HG03565 (cell line): Measurements from ENCODE around the gene RNF213.
"Not testable (repeated sequence)": the region's sequence is repeated elsewhere in the genome, so short reads cannot be mapped to it uniquely, and the experiment has no call there.

Source experiments
- ATAC-seq: cut with Tn5 transposase; IDR thresholded peaks from one replicate; pipeline ENCODE4 v1.9.1; 2021; ENCODE audit warnings: mild to moderate bottlenecking, moderate library complexity; ENCODE audit not compliant: unreplicated experiment

Gene RNF213

GRCh38 chr17:80316431-80316830 lies 55.8 kb downstream of the RNF213 start:
- ATAC-seq: no peak

- ATAC-seq: no peak
These were observed 56.5 kb downstream of the RNF213 start for GRCh38 chr17:80316927-80317705.

- no peak for ATAC-seq
These were observed 57.0 kb downstream of the RNF213 start for GRCh38 chr17:80317706-80317980.

GRCh38 chr17:80318166-80318565 lies 57.5 kb downstream of the RNF213 start:
- ATAC-seq: no peak

- ATAC-seq: no peak
These were observed 58.8 kb downstream of the RNF213 start for GRCh38 chr17:80319262-80319998.

- ATAC-seq: no peak
These were observed 59.3 kb downstream of the RNF213 start for GRCh38 chr17:80319999-80320344.

GRCh38 chr17:80320496-80320895 lies 59.8 kb downstream of the RNF213 start:
- no peak for ATAC-seq

- ATAC-seq: no peak
These were observed 62.2 kb downstream of the RNF213 start for GRCh38 chr17:80322864-80323263.

GRCh38 chr17:80323982-80324381 lies 63.3 kb downstream of the RNF213 start:
- ATAC-seq: no peak

GRCh38 chr17:80327518-80327917 lies 66.9 kb downstream of the RNF213 start:
- no peak for ATAC-seq

GRCh38 chr17:80328634-80329380 lies 68.2 kb downstream of the RNF213 start:
- ATAC-seq: no peak

GRCh38 chr17:80329421-80329820 lies 68.8 kb downstream of the RNF213 start:
- ATAC-seq: not testable (repeated sequence)

GRCh38 chr17:80330276-80330675 lies 69.6 kb downstream of the RNF213 start:
- no peak for ATAC-seq

GRCh38 chr17:80330938-80331337 lies 70.3 kb downstream of the RNF213 start:
- ATAC-seq: not testable (repeated sequence)

- ATAC-seq: no peak
These were observed 71.2 kb downstream of the RNF213 start for GRCh38 chr17:80331820-80332219.

- ATAC-seq: no peak
These were observed 76.7 kb downstream of the RNF213 start for GRCh38 chr17:80337195-80337895.

GRCh38 chr17:80339118-80339517 lies 78.5 kb downstream of the RNF213 start:
- no peak for ATAC-seq

- ATAC-seq: no peak
These were observed 79.2 kb downstream of the RNF213 start for GRCh38 chr17:80339731-80340456.

- no peak for ATAC-seq
These were observed 84.7 kb downstream of the RNF213 start for GRCh38 chr17:80345321-80345720.

- ATAC-seq: no peak
These were observed 85.3 kb downstream of the RNF213 start for GRCh38 chr17:80345841-80346497.
